GM23338 (cell line): ENCODE results near the gene ADGRB3. TPM values are rescaled to one million over a fixed set of nuclear protein-coding genes. Genes with fewer than 3 reads are reported as not detected.
A peak's percentile ranks its signal among the peaks of the same experiment; 100 is the strongest.

Source experiments
- ATAC-seq: fragments of 200-7000 bp; cut with Tn5 transposase; 3 replicates; pipeline ENCODE4 v1.9.1; 2020
- DNase-seq: peaks from one replicate; pipeline ENCODE4 v3.0.0-alpha.2; 2015; ENCODE audit warnings: low spot score
- H2AFZ ChIP-seq: fragments of 200-600 bp; sonication (generic); 2 replicates; pipeline ENCODE4 v1.8.0; 2016; ENCODE audit warnings: antibody characterized with exemption, mild to moderate bottlenecking, moderate library complexity
- H3F3A ChIP-seq: fragments of 200-600 bp; sonication (generic); replicated peaks from 2 replicates; pipeline ENCODE4 v1.8.0; 2017; ENCODE audit warnings: antibody characterized with exemption, mixed run types, low read depth
- H3K27ac ChIP-seq: fragments of 200-600 bp; sonication (generic); 2 replicates; pipeline ENCODE4 v1.6.1; 2016; ENCODE audit warnings: low read depth
- H3K27me3 ChIP-seq: fragments of 200-600 bp; sonication (generic); 2 replicates; pipeline ENCODE4 v1.8.0; 2016; ENCODE audit warnings: mild to moderate bottlenecking, mixed run types, moderate library complexity; ENCODE audit not compliant: insufficient read depth
- H3K36me3 ChIP-seq: fragments of 200-600 bp; sonication (generic); 2 replicates; pipeline ENCODE4 v1.8.0; 2016; ENCODE audit warnings: mild to moderate bottlenecking; ENCODE audit not compliant: insufficient read depth
- H3K4me1 ChIP-seq: fragments of 200-600 bp; sonication (generic); 2 replicates; pipeline ENCODE4 v1.8.0; 2016; ENCODE audit warnings: mild to moderate bottlenecking, moderate library complexity; ENCODE audit not compliant: insufficient read depth
- H3K4me2 ChIP-seq: fragments of 200-600 bp; sonication (generic); 2 replicates; pipeline ENCODE4 v1.7.1; 2017; ENCODE audit warnings: mixed run types
- H3K4me3 ChIP-seq: fragments of 200-600 bp; sonication (generic); 2 replicates; pipeline ENCODE4 v1.6.1; 2016; ENCODE audit warnings: mixed run types
- H3K79me2 ChIP-seq: fragments of 200-600 bp; sonication (generic); replicated peaks from 2 replicates; pipeline ENCODE4 v1.8.0; 2017; ENCODE audit warnings: mild to moderate bottlenecking; ENCODE audit not compliant: insufficient read depth
- H3K9me2 ChIP-seq: fragments of 200-600 bp; sonication (generic); 2 replicates; pipeline ENCODE4 v1.8.0; 2017; ENCODE audit not compliant: insufficient read depth
- H4K20me1 ChIP-seq: fragments of 200-600 bp; sonication (generic); replicated peaks from 2 replicates; pipeline ENCODE4 v1.8.0; 2017; ENCODE audit warnings: mild to moderate bottlenecking; ENCODE audit not compliant: insufficient read depth
- H3K27ac Mint-ChIP-seq: 2 replicates; pipeline ENCODE4 v1.8.0; 2020; ENCODE audit warnings: inconsistent platforms, mild to moderate bottlenecking, moderate library complexity, mixed read lengths
- H3K27me3 Mint-ChIP-seq: 3 replicates; pipeline ENCODE4 v1.8.0; 2022; ENCODE audit warnings: low read depth, mild to moderate bottlenecking, moderate library complexity, mixed read lengths, inconsistent platforms; ENCODE audit not compliant: insufficient read depth, poor library complexity
- H3K36me3 Mint-ChIP-seq: 3 replicates; pipeline ENCODE4 v1.8.0; 2021; ENCODE audit warnings: low read depth, mild to moderate bottlenecking, inconsistent platforms, moderate library complexity, mixed read lengths
- H3K4me1 Mint-ChIP-seq: 3 replicates; pipeline ENCODE4 v1.8.0; 2020; ENCODE audit warnings: mild to moderate bottlenecking, inconsistent platforms, mixed read lengths
- H3K4me3 Mint-ChIP-seq: 3 replicates; pipeline ENCODE4 v1.8.0; 2021; ENCODE audit warnings: moderate library complexity, mild to moderate bottlenecking, inconsistent platforms, mixed read lengths
- H3K9me3 Mint-ChIP-seq: 3 replicates; pipeline ENCODE4 v1.8.0; 2020; ENCODE audit warnings: moderate library complexity, mild to moderate bottlenecking, inconsistent platforms, mixed read lengths
- CREB1 ChIP-seq: fragments of 250-450 bp; sonication (Bioruptor Pico); IDR thresholded peaks from 2 replicates; pipeline ENCODE4 v1.5.0; 2020; ENCODE audit warnings: low read depth, mild to moderate bottlenecking, moderate library complexity
- EZH2 ChIP-seq: fragments of 200-600 bp; sonication (generic); IDR thresholded peaks from one replicate; pipeline ENCODE4 v1.8.0; 2017; ENCODE audit warnings: antibody characterized with exemption, mild to moderate bottlenecking, low read depth; ENCODE audit not compliant: unreplicated experiment
- EZH2phosphoT487 ChIP-seq: fragments of 200-600 bp; sonication (generic); IDR thresholded peaks from one replicate; pipeline ENCODE4 v1.8.1; 2018; ENCODE audit warnings: antibody characterized with exemption; ENCODE audit not compliant: unreplicated experiment
- JUNB ChIP-seq: IDR thresholded peaks from one replicate; pipeline ENCODE4 v1.6.1; 2016; ENCODE audit warnings: antibody characterized with exemption; ENCODE audit not compliant: unreplicated experiment
- NANOG ChIP-seq: IDR thresholded peaks from 2 replicates; pipeline ENCODE4 v1.6.1; 2016; ENCODE audit warnings: antibody characterized with exemption, borderline replicate concordance
- POLR2AphosphoS5 ChIP-seq: IDR thresholded peaks from 2 replicates; pipeline ENCODE4 v1.6.1; 2016; ENCODE audit warnings: antibody characterized with exemption, low read depth
- STAT1 ChIP-seq: IDR thresholded peaks from one replicate; pipeline ENCODE4 v1.6.1; 2016; ENCODE audit warnings: antibody characterized with exemption; ENCODE audit not compliant: unreplicated experiment
- ZNF114 ChIP-seq: fragments of 250-450 bp; sonication (Bioruptor Pico); IDR thresholded peaks from 2 replicates; pipeline ENCODE4 v1.5.0; 2020; ENCODE audit warnings: mild to moderate bottlenecking, moderate library complexity
- ZNF331 ChIP-seq: fragments of 250-450 bp; sonication (Bioruptor Pico); IDR thresholded peaks from 2 replicates; pipeline ENCODE4 v1.5.0; 2020; ENCODE audit warnings: low read depth, mild to moderate bottlenecking, moderate library complexity
- polyA plus RNA-seq: library from polyadenylated mRNA; unstranded; fragments of >200 nt; fragmentation: Nextera tagmentation; extraction: Ambion mirVana; gene quantifications from 2 replicates; pipeline ENCODE4 v1.2.1, GENCODE V29; 2016
- total RNA-seq: library from RNA; depleted of rRNA; stranded (reverse); fragments of >200 nt; shearing (Covaris generic); gene quantifications from 2 replicates; pipeline ENCODE4 v1.2.3, GENCODE V29; 2014
- TF ChIP-seq, protein P1 (sequence below): fragments of 250-450 bp; sonication (Bioruptor Pico); IDR thresholded peaks from 2 replicates; pipeline ENCODE4 v1.5.0; 2020; ENCODE audit warnings: mild to moderate bottlenecking, moderate library complexity
- TF ChIP-seq, protein P2 (sequence below), 2 experiments: fragments of 200-600 bp in 1 of 2; sonication (generic) in 1 of 2; conservative IDR thresholded peaks; 2 replicates each; pipeline versions ENCODE4 v1.5.1 to v1.6.1; 2016 to 2017; ENCODE audit warnings: antibody characterized with exemption in 2 of 2, low read depth in 2 of 2, mild to moderate bottlenecking in 2 of 2, moderate library complexity in 1 of 2
- TF ChIP-seq, protein P3 (sequence below): IDR thresholded peaks from 2 replicates; pipeline ENCODE4 v1.6.1; 2016; ENCODE audit warnings: antibody characterized with exemption
- TF ChIP-seq, protein P4 (sequence below): IDR thresholded peaks from one replicate; pipeline ENCODE4 v1.6.1; 2018; ENCODE audit warnings: antibody characterized with exemption; ENCODE audit not compliant: unreplicated experiment

Gene ADGRB3
- total and polyA plus RNA-seq, 2 experiments from 2014 or later, result 0.92 to 4.0 TPM

DNA sequence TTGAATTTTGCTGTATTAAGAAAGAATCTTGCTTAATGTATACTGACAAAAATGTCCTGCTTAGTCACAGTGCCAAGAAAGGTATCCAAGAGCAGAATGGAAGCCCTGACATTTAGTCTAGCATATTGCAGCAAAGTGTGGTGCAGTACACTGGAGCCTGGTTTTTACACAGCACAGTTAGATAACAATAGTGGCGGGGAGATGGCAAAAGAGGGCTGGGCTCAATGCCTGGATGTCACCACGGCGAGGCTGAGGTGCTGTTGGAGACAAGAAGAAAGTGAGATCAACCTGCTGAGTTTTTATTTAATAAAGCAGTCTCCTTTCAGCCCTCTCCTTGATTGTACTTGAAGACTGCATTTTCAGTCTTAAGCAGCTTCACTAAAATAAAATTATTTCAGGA is 735.7 kb downstream of the ADGRB3 start:
- DNase-seq, result no peak
- H3K27ac Mint-ChIP-seq, result peak overlapping the region; percentile 16; the same call in 1 of the 2 replicates
- H3K4me3 Mint-ChIP-seq, result no peak overlapping the region
- no peaks in the 10 kb centered on the region for H3K4me1 Mint-ChIP-seq
- Histone ChIP-seq H3K27me3 (no peaks in the 10 kb centered on the region), H2AFZ (no peak overlapping the region), H3K4me3 (no peak overlapping the region), H3K4me1 (no peaks in the 10 kb centered on the region), H4K20me1 (no peaks in the 10 kb centered on the region), H3F3A (no peaks in the 10 kb centered on the region), H3K9me2 (no peaks in the 10 kb centered on the region), H3K79me2 (no peaks in the 10 kb centered on the region), H3K4me2 (no peak overlapping the region), H3K36me3 (no peaks in the 10 kb centered on the region), H3K27ac (no peak overlapping the region)
- no peaks in the 10 kb centered on the region for H3K36me3 Mint-ChIP-seq
- no peak for TF ChIP-seq ZNF331 (CRISPR knock-in tag)
- TF ChIP-seq, protein P1, sequence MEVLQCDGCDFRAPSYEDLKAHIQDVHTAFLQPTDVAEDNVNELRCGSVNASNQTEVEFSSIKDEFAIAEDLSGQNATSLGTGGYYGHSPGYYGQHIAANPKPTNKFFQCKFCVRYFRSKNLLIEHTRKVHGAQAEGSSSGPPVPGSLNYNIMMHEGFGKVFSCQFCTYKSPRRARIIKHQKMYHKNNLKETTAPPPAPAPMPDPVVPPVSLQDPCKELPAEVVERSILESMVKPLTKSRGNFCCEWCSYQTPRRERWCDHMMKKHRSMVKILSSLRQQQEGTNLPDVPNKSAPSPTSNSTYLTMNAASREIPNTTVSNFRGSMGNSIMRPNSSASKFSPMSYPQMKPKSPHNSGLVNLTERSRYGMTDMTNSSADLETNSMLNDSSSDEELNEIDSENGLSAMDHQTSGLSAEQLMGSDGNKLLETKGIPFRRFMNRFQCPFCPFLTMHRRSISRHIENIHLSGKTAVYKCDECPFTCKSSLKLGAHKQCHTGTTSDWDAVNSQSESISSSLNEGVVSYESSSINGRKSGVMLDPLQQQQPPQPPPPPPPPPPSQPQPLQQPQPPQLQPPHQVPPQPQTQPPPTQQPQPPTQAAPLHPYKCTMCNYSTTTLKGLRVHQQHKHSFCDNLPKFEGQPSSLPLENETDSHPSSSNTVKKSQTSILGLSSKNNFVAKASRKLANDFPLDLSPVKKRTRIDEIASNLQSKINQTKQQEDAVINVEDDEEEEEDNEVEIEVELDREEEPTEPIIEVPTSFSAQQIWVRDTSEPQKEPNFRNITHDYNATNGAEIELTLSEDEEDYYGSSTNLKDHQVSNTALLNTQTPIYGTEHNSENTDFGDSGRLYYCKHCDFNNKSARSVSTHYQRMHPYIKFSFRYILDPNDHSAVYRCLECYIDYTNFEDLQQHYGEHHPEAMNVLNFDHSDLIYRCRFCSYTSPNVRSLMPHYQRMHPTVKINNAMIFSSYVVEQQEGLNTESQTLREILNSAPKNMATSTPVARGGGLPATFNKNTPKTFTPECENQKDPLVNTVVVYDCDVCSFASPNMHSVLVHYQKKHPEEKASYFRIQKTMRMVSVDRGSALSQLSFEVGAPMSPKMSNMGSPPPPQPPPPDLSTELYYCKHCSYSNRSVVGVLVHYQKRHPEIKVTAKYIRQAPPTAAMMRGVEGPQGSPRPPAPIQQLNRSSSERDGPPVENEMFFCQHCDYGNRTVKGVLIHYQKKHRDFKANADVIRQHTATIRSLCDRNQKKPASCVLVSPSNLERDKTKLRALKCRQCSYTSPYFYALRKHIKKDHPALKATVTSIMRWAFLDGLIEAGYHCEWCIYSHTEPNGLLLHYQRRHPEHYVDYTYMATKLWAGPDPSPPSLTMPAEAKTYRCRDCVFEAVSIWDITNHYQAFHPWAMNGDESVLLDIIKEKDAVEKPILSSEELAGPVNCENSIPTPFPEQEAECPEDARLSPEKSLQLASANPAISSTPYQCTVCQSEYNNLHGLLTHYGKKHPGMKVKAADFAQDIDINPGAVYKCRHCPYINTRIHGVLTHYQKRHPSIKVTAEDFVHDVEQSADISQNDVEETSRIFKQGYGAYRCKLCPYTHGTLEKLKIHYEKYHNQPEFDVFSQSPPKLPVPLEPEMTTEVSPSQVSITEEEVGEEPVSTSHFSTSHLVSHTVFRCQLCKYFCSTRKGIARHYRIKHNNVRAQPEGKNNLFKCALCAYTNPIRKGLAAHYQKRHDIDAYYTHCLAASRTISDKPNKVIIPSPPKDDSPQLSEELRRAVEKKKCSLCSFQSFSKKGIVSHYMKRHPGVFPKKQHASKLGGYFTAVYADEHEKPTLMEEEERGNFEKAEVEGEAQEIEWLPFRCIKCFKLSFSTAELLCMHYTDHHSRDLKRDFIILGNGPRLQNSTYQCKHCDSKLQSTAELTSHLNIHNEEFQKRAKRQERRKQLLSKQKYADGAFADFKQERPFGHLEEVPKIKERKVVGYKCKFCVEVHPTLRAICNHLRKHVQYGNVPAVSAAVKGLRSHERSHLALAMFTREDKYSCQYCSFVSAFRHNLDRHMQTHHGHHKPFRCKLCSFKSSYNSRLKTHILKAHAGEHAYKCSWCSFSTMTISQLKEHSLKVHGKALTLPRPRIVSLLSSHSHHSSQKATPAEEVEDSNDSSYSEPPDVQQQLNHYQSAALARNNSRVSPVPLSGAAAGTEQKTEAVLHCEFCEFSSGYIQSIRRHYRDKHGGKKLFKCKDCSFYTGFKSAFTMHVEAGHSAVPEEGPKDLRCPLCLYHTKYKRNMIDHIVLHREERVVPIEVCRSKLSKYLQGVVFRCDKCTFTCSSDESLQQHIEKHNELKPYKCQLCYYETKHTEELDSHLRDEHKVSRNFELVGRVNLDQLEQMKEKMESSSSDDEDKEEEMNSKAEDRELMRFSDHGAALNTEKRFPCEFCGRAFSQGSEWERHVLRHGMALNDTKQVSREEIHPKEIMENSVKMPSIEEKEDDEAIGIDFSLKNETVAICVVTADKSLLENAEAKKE (CRISPR knock-in tag), result no peak
- no peak for TF ChIP-seq POLR2AphosphoS5
- no peak for TF ChIP-seq ZNF114
- no peak for TF ChIP-seq JUNB
- TF ChIP-seq EZH2phosphoT487, result no peak
- no peak for TF ChIP-seq STAT1
- TF ChIP-seq, protein P2, sequence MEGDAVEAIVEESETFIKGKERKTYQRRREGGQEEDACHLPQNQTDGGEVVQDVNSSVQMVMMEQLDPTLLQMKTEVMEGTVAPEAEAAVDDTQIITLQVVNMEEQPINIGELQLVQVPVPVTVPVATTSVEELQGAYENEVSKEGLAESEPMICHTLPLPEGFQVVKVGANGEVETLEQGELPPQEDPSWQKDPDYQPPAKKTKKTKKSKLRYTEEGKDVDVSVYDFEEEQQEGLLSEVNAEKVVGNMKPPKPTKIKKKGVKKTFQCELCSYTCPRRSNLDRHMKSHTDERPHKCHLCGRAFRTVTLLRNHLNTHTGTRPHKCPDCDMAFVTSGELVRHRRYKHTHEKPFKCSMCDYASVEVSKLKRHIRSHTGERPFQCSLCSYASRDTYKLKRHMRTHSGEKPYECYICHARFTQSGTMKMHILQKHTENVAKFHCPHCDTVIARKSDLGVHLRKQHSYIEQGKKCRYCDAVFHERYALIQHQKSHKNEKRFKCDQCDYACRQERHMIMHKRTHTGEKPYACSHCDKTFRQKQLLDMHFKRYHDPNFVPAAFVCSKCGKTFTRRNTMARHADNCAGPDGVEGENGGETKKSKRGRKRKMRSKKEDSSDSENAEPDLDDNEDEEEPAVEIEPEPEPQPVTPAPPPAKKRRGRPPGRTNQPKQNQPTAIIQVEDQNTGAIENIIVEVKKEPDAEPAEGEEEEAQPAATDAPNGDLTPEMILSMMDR (conservative IDR thresholded peaks at IDR 0.05; ENCODE audit: low read depth in 2 of 2), result no peak
- no peak for TF ChIP-seq EZH2
- TF ChIP-seq CREB1 (CRISPR knock-in tag), result no peak
- TF ChIP-seq, protein P3, sequence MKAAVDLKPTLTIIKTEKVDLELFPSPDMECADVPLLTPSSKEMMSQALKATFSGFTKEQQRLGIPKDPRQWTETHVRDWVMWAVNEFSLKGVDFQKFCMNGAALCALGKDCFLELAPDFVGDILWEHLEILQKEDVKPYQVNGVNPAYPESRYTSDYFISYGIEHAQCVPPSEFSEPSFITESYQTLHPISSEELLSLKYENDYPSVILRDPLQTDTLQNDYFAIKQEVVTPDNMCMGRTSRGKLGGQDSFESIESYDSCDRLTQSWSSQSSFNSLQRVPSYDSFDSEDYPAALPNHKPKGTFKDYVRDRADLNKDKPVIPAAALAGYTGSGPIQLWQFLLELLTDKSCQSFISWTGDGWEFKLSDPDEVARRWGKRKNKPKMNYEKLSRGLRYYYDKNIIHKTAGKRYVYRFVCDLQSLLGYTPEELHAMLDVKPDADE, result no peak
- TF ChIP-seq NANOG, result no peak
- TF ChIP-seq, protein P4, sequence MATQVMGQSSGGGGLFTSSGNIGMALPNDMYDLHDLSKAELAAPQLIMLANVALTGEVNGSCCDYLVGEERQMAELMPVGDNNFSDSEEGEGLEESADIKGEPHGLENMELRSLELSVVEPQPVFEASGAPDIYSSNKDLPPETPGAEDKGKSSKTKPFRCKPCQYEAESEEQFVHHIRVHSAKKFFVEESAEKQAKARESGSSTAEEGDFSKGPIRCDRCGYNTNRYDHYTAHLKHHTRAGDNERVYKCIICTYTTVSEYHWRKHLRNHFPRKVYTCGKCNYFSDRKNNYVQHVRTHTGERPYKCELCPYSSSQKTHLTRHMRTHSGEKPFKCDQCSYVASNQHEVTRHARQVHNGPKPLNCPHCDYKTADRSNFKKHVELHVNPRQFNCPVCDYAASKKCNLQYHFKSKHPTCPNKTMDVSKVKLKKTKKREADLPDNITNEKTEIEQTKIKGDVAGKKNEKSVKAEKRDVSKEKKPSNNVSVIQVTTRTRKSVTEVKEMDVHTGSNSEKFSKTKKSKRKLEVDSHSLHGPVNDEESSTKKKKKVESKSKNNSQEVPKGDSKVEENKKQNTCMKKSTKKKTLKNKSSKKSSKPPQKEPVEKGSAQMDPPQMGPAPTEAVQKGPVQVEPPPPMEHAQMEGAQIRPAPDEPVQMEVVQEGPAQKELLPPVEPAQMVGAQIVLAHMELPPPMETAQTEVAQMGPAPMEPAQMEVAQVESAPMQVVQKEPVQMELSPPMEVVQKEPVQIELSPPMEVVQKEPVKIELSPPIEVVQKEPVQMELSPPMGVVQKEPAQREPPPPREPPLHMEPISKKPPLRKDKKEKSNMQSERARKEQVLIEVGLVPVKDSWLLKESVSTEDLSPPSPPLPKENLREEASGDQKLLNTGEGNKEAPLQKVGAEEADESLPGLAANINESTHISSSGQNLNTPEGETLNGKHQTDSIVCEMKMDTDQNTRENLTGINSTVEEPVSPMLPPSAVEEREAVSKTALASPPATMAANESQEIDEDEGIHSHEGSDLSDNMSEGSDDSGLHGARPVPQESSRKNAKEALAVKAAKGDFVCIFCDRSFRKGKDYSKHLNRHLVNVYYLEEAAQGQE, result no peak
- H3K27me3 Mint-ChIP-seq, result no peaks in the 10 kb centered on the region
- no peaks in the 10 kb centered on the region for H3K9me3 Mint-ChIP-seq
- ATAC-seq, result no peak
